MM.1S (cell line): ENCODE results near the gene RECQL5.

Source experiments
- CTCF ChIP-seq: fragments of 300-600 bp; sonication (generic); IDR thresholded peaks from 2 replicates; pipeline ENCODE4 v1.5.1; 2016; ENCODE audit warnings: antibody characterized with exemption, low read length, mixed read lengths
- EZH2 ChIP-seq: fragments of 300-600 bp; sonication (generic); optimal IDR thresholded peaks from 2 replicates; pipeline ENCODE3; 2017; ENCODE audit warnings: low read depth, mild to moderate bottlenecking, antibody characterized with exemption, low read length, mixed read lengths

DNA sequence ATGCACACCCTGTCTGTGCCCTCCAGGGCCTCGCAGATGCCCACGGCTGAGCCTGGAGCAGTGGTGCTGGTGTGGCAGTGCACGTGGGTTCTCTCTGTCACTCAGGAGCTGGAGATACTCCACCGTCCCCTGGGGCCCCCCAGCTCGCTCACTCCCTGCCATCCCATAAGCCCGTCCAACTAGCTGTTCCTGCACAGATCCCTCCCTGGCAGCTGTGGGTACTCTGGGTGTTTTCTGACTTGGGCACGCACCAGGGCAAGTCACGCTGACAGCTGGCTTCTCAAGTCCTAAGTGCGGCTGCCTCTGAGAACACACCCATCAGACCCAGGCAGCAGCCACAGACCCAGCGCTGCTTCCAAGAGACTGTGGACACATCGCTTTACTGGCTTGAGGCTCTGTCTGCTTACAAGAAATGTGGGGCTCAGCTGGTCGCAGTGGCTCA, 28.9 kb upstream of the RECQL5 start:
- no peak for TF ChIP-seq CTCF
- no peak for TF ChIP-seq EZH2
